Mammary epithelial cell (primary cell): Measurements from ENCODE around the gene TCF23.
"Not testable (repeated sequence)": the region's sequence is repeated elsewhere in the genome, so short reads cannot be mapped to it uniquely, and the experiment has no call there.

Experiments
- CTCF ChIP-seq, 2 donors: IDR thresholded peaks in 1 of 2; conservative IDR thresholded peaks in 1 of 2; 2 replicates each; pipeline ENCODE4 v1.5.1; 2011 to 2012; ENCODE audit warnings: inconsistent platforms in 2 of 2, low read length in 2 of 2, mild to moderate bottlenecking in 2 of 2, control low read depth in 1 of 2, low read depth in 1 of 2; ENCODE audit not compliant: insufficient read depth in 1 of 2; ENCODE audit errors: extremely low read depth in 1 of 2
- EZH2 ChIP-seq: IDR thresholded peaks from 2 replicates; pipeline ENCODE4 v1.6.1; 2012; ENCODE audit warnings: low read length, inconsistent platforms, borderline replicate concordance

GRCh38 chr2:27111392-27112078 lies 37.3 kb upstream of the TCF23 start:
- TF ChIP-seq CTCF (conservative IDR thresholded peaks at IDR 0.05 in 1 of 2, IDR thresholded peaks at IDR 0.05 in 1 of 2; ENCODE audit: extremely low read depth in 1 of 2, insufficient read depth in 1 of 2, low read depth in 1 of 2, low read length in 2 of 2); EZH2: not testable (repeated sequence)
